B cell (primary cell): ENCODE measurements around the gene NOC4L. TPM values are rescaled to one million over a fixed set of nuclear protein-coding genes. Genes with fewer than 3 reads are reported as not detected.

Experiments
- ATAC-seq: fragments of 200-7000 bp; cut with Tn5 transposase; one replicate; pipeline ENCODE4 v1.10.0; 2021; ENCODE audit warnings: low read depth, mild to moderate bottlenecking, moderate number of reproducible peaks, moderate library complexity
- CTCF ChIA-PET: fragments of 350-600 bp; sonication (Branson Sonifier 250); formaldehyde crosslinking; loops from one replicate; lab custom pipeline; 2021; ENCODE audit warnings: antibody characterized with exemption, inconsistent platforms; lab: Charles Lee
- POLR2A ChIA-PET: fragments of 350-600 bp; sonication (Branson Sonifier 250); formaldehyde crosslinking; loops from one replicate; lab custom pipeline; 2021; ENCODE audit warnings: antibody characterized with exemption; lab: Charles Lee
- DNase-seq: peaks from one replicate; pipeline ENCODE4 v3.0.0; 2013
- H2AFZ ChIP-seq: 2 replicates; pipeline ENCODE4 v1.6.1; 2012; ENCODE audit warnings: mild to moderate bottlenecking, low read depth, low read length; ENCODE audit not compliant: insufficient read depth, poor library complexity, severe bottlenecking
- H3K27ac ChIP-seq, 2 donors: 1 replicate in 1 of 2; 2 replicates in 1 of 2; pipeline ENCODE4 v1.5.1; 2012 to 2013; ENCODE audit warnings: low read length in 2 of 2, mild to moderate bottlenecking in 2 of 2, moderate library complexity in 1 of 2
- H3K27me3 ChIP-seq, 4 experiments: fragments of 200-600 bp in 1 of 4; sonication (generic) in 1 of 4; replicated peaks in 1 of 4; 1 replicate in 2 of 4; 2 replicates in 2 of 4; pipeline versions ENCODE4 v1.6.1 to v1.7.0; 2013 to 2016; ENCODE audit warnings: low read length in 3 of 4, mild to moderate bottlenecking in 2 of 4, mixed read lengths in 1 of 4, moderate library complexity in 1 of 4; ENCODE audit not compliant: insufficient read depth in 4 of 4, control insufficient read depth in 3 of 4; ENCODE audit errors: control extremely low read depth in 1 of 4
- H3K36me3 ChIP-seq, 2 experiments: replicated peaks in 1 of 2; 1 replicate in 1 of 2; 2 replicates in 1 of 2; pipeline versions ENCODE4 v1.6.1 to v1.7.1; 2013; ENCODE audit warnings: low read length in 1 of 2; ENCODE audit not compliant: insufficient read depth in 2 of 2, control insufficient read depth in 1 of 2; ENCODE audit errors: control extremely low read depth in 1 of 2, extremely low read depth in 1 of 2
- H3K4me1 ChIP-seq, 2 donors: fragments of 200-600 bp in 1 of 2; sonication (generic) in 1 of 2; 1 replicate in 1 of 2; 2 replicates in 1 of 2; pipeline versions ENCODE4 v1.5.1 to v1.6.1; 2013 to 2017; ENCODE audit warnings: low read length in 2 of 2; ENCODE audit not compliant: control insufficient read depth in 2 of 2, insufficient read depth in 2 of 2
- H3K4me2 ChIP-seq: replicated peaks from 2 replicates; pipeline ENCODE3; 2012; ENCODE audit warnings: mild to moderate bottlenecking, low read depth, low read length; ENCODE audit not compliant: poor library complexity, severe bottlenecking
- H3K4me3 ChIP-seq, 5 experiments: fragments of 200-600 bp in 1 of 5; sonication (generic) in 1 of 5; 1 replicate in 3 of 5; 2 replicates in 2 of 5; pipeline versions ENCODE4 v1.5.1 to v1.7.0; 2011 to 2016; ENCODE audit warnings: low read length in 4 of 5, mild to moderate bottlenecking in 4 of 5, low read depth in 2 of 5, control low read depth in 1 of 5, moderate library complexity in 1 of 5; ENCODE audit not compliant: insufficient read depth in 1 of 5; ENCODE audit errors: control extremely low read depth in 1 of 5, extremely low read depth in 1 of 5
- H3K79me2 ChIP-seq: fragments of 200-600 bp; sonication (generic); one replicate; pipeline ENCODE4 v1.6.0; 2016; ENCODE audit warnings: low read length; ENCODE audit not compliant: control insufficient read depth, insufficient read depth
- H3K9ac ChIP-seq: fragments of 200-600 bp; sonication (generic); 2 replicates; pipeline ENCODE4 v1.6.1; 2017; ENCODE audit warnings: mild to moderate bottlenecking, low read length, moderate library complexity
- H3K9me3 ChIP-seq, 3 donors: one replicate each; pipeline versions ENCODE4 v1.6.1 to v1.7.1; 2013; ENCODE audit warnings: low read length in 2 of 3; ENCODE audit not compliant: control insufficient read depth in 2 of 3, insufficient read depth in 1 of 3; ENCODE audit errors: control extremely low read depth in 1 of 3
- H4K20me1 ChIP-seq: 2 replicates; pipeline ENCODE4 v1.6.0; 2012; ENCODE audit warnings: mild to moderate bottlenecking, low read length; ENCODE audit not compliant: insufficient read depth, control insufficient read depth, poor library complexity, severe bottlenecking
- H3K27ac Mint-ChIP-seq: one replicate; pipeline ENCODE4 v1.8.0; 2021; ENCODE audit warnings: mixed read lengths
- H3K27me3 Mint-ChIP-seq: one replicate; pipeline ENCODE4 v1.8.0; 2021; ENCODE audit warnings: mixed read lengths
- H3K4me1 Mint-ChIP-seq: one replicate; pipeline ENCODE4 v1.8.0; 2021; ENCODE audit warnings: mixed read lengths
- H3K4me3 Mint-ChIP-seq: one replicate; pipeline ENCODE4 v1.8.0; 2021; ENCODE audit warnings: mixed read lengths
- H3K9me3 Mint-ChIP-seq: one replicate; pipeline ENCODE4 v1.8.0; 2022; ENCODE audit warnings: mixed read lengths; ENCODE audit not compliant: insufficient read depth
- EZH2 ChIP-seq: IDR thresholded peaks from 2 replicates; pipeline ENCODE4 v1.6.1; 2012; ENCODE audit warnings: borderline replicate concordance, low read depth, mild to moderate bottlenecking, moderate library complexity, low read length; ENCODE audit not compliant: insufficient read depth, poor library complexity, severe bottlenecking
- WGBS: methylation state at CpG from one replicate; pipeline ENCODE4 v1.1.5; 2013; ENCODE audit warnings: missing lambda C conversion rate; ENCODE audit not compliant: insufficient coverage; 5-methylcytosine and 5-hydroxymethylcytosine counted together
- intact Hi-C: fragments of 100-400 bp; cut with micrococcal nuclease; formaldehyde crosslinking; loops from one replicate; pipeline ENCODE4 v1.10.0; 2022
- polyA plus RNA-seq: library from polyadenylated mRNA; depleted of rRNA; stranded (reverse); fragments of >200 nt; gene quantifications from 2 replicates; pipeline ENCODE4 v1.2.3, GENCODE V29; 2012
- total RNA-seq, 2 donors: library from RNA; stranded (reverse); fragments of 120-200 nt in 1 of 2; gene quantifications; 1 replicate in 1 of 2; 2 replicates in 1 of 2; pipeline versions ENCODE4 v1.2.3 to v1.2.4, GENCODE V29; 2013 to 2022
- TF ChIP-seq, protein P1 (sequence below): fragments of 200-600 bp; IDR thresholded peaks from one replicate; pipeline ENCODE4 v1.8.0; 2022; ENCODE audit warnings: antibody characterized with exemption, mild to moderate bottlenecking

NOC4L gene
- total and polyA plus RNA-seq, 2 donors (not counting 1 experiment from before 2014, with no cell fraction given) = 13.1 to 21.9 TPM

DNA sequence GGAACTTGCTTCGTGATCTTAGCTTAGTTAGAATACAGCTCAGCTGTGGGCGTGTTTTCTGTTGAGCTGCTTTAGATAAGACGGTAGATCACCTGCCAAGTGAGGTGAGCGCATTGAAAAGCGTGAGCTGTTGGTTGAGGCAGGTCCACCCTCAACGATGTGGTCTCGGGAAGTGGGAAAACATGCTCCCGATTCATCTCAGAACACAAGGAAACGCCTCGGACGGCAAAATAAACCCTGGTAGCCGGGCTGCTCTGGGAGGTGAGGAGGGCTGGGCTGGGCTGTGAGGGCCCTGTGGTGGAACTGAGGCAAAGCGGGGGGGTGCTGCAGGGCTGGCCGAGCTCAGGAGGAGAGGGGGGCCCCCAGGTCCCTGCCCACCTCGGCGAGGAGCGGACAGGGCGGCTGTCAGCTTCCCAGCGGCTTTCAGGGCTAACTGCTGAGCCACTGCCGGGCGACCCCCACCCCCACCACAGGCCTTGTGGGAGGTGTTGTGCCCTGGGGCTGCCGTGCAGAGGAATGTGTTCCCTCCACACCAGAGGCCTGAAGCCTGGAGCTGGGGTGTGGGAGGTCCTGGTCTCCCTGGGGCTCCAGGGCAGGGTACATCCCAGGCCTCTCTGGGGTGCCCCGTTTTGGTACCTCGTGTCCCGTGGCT, 30.7 kb downstream of the NOC4L start:
- intact Hi-C loops = no loop called here
- Mint-ChIP-seq H3K27ac (peak overlapping the region; percentile 37), H3K27me3 (peaks cover 32% of the 10 kb centered on the region), H3K9me3 (no peaks in the 10 kb centered on the region), H3K4me1 (peaks cover 17% of the 10 kb centered on the region), H3K4me3 (no peak overlapping the region)
- Histone ChIP-seq H3K9me3 (no peaks in the 10 kb centered on the region), H2AFZ (no peak overlapping the region), H4K20me1 (no peaks in the 10 kb centered on the region), H3K4me3 (no peak overlapping the region), H3K4me1 (peaks cover 12% of the 10 kb centered on the region in 2 donors), H3K9ac (no peak overlapping the region), H3K79me2 (no peaks in the 10 kb centered on the region), H3K27me3 (peaks cover 0 to 44% (median 5%) of the 10 kb centered on the region in 4 experiments), H3K4me2 (no peak overlapping the region), H3K27ac (no peak overlapping the region), H3K36me3 (no peaks in the 10 kb centered on the region)
- CTCF ChIA-PET = no interaction called here
- WGBS = 88% methylated on average over 16 of the region's 25 CpGs
- ATAC-seq (no peak), DNase-seq (no peak)
- POLR2A ChIA-PET = no interaction called here
- no peak for TF ChIP-seq EZH2
- TF ChIP-seq, protein P1, sequence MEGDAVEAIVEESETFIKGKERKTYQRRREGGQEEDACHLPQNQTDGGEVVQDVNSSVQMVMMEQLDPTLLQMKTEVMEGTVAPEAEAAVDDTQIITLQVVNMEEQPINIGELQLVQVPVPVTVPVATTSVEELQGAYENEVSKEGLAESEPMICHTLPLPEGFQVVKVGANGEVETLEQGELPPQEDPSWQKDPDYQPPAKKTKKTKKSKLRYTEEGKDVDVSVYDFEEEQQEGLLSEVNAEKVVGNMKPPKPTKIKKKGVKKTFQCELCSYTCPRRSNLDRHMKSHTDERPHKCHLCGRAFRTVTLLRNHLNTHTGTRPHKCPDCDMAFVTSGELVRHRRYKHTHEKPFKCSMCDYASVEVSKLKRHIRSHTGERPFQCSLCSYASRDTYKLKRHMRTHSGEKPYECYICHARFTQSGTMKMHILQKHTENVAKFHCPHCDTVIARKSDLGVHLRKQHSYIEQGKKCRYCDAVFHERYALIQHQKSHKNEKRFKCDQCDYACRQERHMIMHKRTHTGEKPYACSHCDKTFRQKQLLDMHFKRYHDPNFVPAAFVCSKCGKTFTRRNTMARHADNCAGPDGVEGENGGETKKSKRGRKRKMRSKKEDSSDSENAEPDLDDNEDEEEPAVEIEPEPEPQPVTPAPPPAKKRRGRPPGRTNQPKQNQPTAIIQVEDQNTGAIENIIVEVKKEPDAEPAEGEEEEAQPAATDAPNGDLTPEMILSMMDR = no peak

DNA sequence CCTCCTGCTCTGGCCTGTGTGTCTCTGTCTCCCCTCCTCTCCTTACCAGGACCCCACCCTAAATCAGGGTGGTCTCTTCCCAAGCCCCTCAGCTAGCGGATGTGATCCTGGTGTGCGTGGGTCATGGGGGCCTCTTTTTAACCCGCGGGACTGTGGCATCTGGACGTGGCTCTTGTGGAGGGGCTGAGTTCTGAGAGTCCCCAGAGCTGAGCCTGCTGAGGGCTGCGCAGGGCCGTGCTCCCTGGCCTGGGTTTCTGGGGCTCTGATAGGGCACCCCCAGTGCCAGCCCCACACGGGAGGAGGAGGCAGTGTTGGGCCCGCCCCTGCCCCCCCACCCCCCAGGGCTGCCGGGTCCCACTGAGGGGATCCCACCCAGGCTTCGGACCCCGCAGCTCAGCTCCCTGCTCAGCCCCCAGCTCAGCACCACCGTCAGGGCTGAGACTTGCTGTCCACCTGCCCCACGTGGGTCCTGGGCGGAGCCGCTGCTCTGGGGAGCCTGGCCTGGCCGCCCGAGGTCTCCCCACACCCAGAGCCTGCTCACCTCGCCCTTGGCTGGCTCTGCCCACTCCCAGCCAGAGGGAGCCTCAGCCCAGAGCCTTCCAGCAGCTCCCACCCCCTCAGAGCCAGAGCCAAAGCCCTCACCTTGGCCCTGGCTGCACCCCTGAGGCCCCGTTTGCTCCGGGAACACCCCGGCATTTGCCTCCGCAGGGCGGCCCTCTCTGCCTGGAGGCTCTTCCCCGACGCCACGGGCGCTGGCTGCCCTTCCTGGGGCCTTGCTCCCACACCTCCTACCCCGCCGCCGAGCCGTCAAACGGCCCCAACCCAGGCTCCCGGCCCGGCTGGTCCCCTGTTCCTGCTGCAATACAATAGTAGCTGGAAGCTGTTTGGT, 31.5 kb downstream of the NOC4L start:
- TF ChIP-seq EZH2 = no peak
- TF ChIP-seq, protein P1 = no peak
- Mint-ChIP-seq H3K4me3 (no peak overlapping the region), H3K4me1 (peaks cover 17% of the 10 kb centered on the region), H3K27me3 (peaks cover 30% of the 10 kb centered on the region), H3K27ac (no peak overlapping the region), H3K9me3 (no peaks in the 10 kb centered on the region)
- ATAC-seq (no peak), DNase-seq (no peak)
- no peak overlapping the region for H3K27ac ChIP-seq
- intact Hi-C loops = no loop called here
- peaks cover 0 to 44% (median 5%) of the 10 kb centered on the region in 4 experiments for H3K27me3 ChIP-seq
- no peaks in the 10 kb centered on the region for H3K9me3 ChIP-seq
- H3K36me3 ChIP-seq = no peaks in the 10 kb centered on the region
- ChIA-PET CTCF (no interaction called here), POLR2A (no interaction called here)
- no peak overlapping the region for H3K9ac ChIP-seq
- H3K4me1 ChIP-seq = peaks cover 12% of the 10 kb centered on the region in 2 donors
- no peaks in the 10 kb centered on the region for H4K20me1 ChIP-seq
- WGBS = 89% methylated on average over 30 of the region's 35 CpGs
- no peaks in the 10 kb centered on the region for H3K79me2 ChIP-seq
- no peak overlapping the region for H3K4me3 ChIP-seq
- no peak overlapping the region for H2AFZ ChIP-seq
- H3K4me2 ChIP-seq = no peak overlapping the region
